Measurements from ENCODE around the gene POLDIP2. TPM values are rescaled to one million over a fixed set of nuclear protein-coding genes. Genes with fewer than 3 reads are reported as not detected.
A peak's percentile ranks its signal among the peaks of the same experiment; 100 is the strongest.

Gene POLDIP2
- total RNA-seq, 2 donors from 2014 or later, result 53.5 to 54.4 TPM

- intact Hi-C loops (cut with DNase I), result no loop called here
- peak; percentile 70 for DNase-seq (ENCODE audit: low spot score)
Measured at GRCh38 chr17:28368915-28369683, 11.8 kb upstream of the POLDIP2 start.

- intact Hi-C loops (cut with DNase I), result no loop called here
- DNase-seq (ENCODE audit: low spot score), result peak; percentile 56
Measured at GRCh38 chr17:28368306-28368831, 11.0 kb upstream of the POLDIP2 start.

- intact Hi-C loops (cut with DNase I), result no loop called here
- peak; percentile 71 for DNase-seq (ENCODE audit: low spot score)
Measured at GRCh38 chr17:28367641-28368305, 10.4 kb upstream of the POLDIP2 start.

- DNase-seq (ENCODE audit: low spot score), result no peak
- intact Hi-C loops (cut with DNase I), result no loop called here
Measured at GRCh38 chr17:28366605-28367004, 9.3 kb upstream of the POLDIP2 start.

GRCh38 chr17:28365487-28365886 is 8.2 kb upstream of the POLDIP2 start:
- intact Hi-C loops (cut with DNase I), result loop anchor here in 1 of 2 donors (2.0 kb wide), 1 partner anchor 13 kb away; no protein-coding TSS in a partner anchor
- peak; percentile 28 for DNase-seq (ENCODE audit: low spot score)

- DNase-seq (ENCODE audit: low spot score), result peak; percentile 78
- intact Hi-C loops (cut with DNase I), result loop anchor here in 1 of 2 donors (2.0 kb wide), 1 partner anchor 14 kb away; no protein-coding TSS in a partner anchor
Measured at GRCh38 chr17:28364665-28365363, 7.5 kb upstream of the POLDIP2 start, which contains the start of gene SEBOX. SEBOX (minus strand) TSS chr17:28365199; CDS start chr17:28365151, 48 bp downstream.

- intact Hi-C loops (cut with DNase I), result loop anchor here in 1 of 2 donors (2.0 kb wide), 1 partner anchor 15 kb away; no protein-coding TSS in a partner anchor
- peak; percentile 20 for DNase-seq (ENCODE audit: low spot score)
Measured at GRCh38 chr17:28363776-28364650, 6.7 kb upstream of the POLDIP2 start.

- intact Hi-C loops (cut with DNase I), result no loop called here
- no peak for DNase-seq (ENCODE audit: low spot score)
Measured at GRCh38 chr17:28363186-28363585, 5.9 kb upstream of the POLDIP2 start.

- no peak for DNase-seq (ENCODE audit: low spot score)
- intact Hi-C loops (cut with DNase I), result no loop called here
Measured at GRCh38 chr17:28357901-28358197, 522 bp upstream of the POLDIP2 start.

GRCh38 chr17:28350271-28350670 is 7.1 kb downstream of the POLDIP2 start:
- intact Hi-C loops (cut with DNase I), result no loop called here
- DNase-seq (ENCODE audit: low spot score), result peak; percentile 68

- intact Hi-C loops (cut with DNase I), result no loop called here
- DNase-seq (ENCODE audit: low spot score), result peak; percentile 25
Measured at GRCh38 chr17:28348979-28349378, 8.3 kb downstream of the POLDIP2 start.

- intact Hi-C loops (cut with DNase I), result no loop called here
- DNase-seq (ENCODE audit: low spot score), result peak; percentile 45
Measured at GRCh38 chr17:28347261-28347891, 10.0 kb downstream of the POLDIP2 start.

- DNase-seq (ENCODE audit: low spot score), result peak; percentile 79
- intact Hi-C loops (cut with DNase I), result no loop called here
Measured at GRCh38 chr17:28346746-28347246, 10.5 kb downstream of the POLDIP2 start.

- intact Hi-C loops (cut with DNase I), result no loop called here
- DNase-seq (ENCODE audit: low spot score), result no peak
Measured at GRCh38 chr17:28346199-28346580, 11.1 kb downstream of the POLDIP2 start.

GRCh38 chr17:28345419-28346198 is 11.7 kb downstream of the POLDIP2 start:
- intact Hi-C loops (cut with DNase I), result no loop called here
- DNase-seq (ENCODE audit: low spot score), result peak; percentile 70

GRCh38 chr17:28344435-28344901 is 12.9 kb downstream of the POLDIP2 start:
- intact Hi-C loops (cut with DNase I), result loop anchor here in 1 of 2 donors (5.0 kb wide), 1 partner anchor 603 kb away; no protein-coding TSS in a partner anchor

GRCh38 chr17:28344011-28344410 is 13.3 kb downstream of the POLDIP2 start:
- DNase-seq (ENCODE audit: low spot score), result peak; percentile 66
- intact Hi-C loops (cut with DNase I), result loop anchor here in 1 of 2 donors (5.0 kb wide), 1 partner anchor 603 kb away; no protein-coding TSS in a partner anchor

More at GRCh38 chr17:28344435-28344901, 12.9 kb downstream of the POLDIP2 start:
- DNase-seq (ENCODE audit: low spot score), result peak; percentile 79
